Activated CD4-positive, alpha-beta T cell treated with anti-CD3 and anti-CD28 coated beads, Interleukin-2, amount 10 ng/mL, durations not matched to agents 24 days and 14 days (primary cell): ENCODE data around the gene LRP2BP. TPM values are rescaled to one million over a fixed set of nuclear protein-coding genes. Genes with fewer than 3 reads are reported as not detected.

Source experiments
- DNase-seq: peaks from one replicate; pipeline ENCODE4 v3.0.0; 2022
- H3K27ac Mint-ChIP-seq: one replicate; pipeline ENCODE4 v1.8.0; 2022; ENCODE audit warnings: mild to moderate bottlenecking, mixed read lengths
- H3K27me3 Mint-ChIP-seq: one replicate; pipeline ENCODE4 v1.8.0; 2022; ENCODE audit warnings: mixed read lengths
- H3K36me3 Mint-ChIP-seq: one replicate; pipeline ENCODE4 v1.8.0; 2022; ENCODE audit warnings: low read depth, mild to moderate bottlenecking, mixed read lengths
- H3K4me1 Mint-ChIP-seq: one replicate; pipeline ENCODE4 v1.8.0; 2021; ENCODE audit warnings: mixed read lengths
- H3K4me3 Mint-ChIP-seq: one replicate; pipeline ENCODE4 v1.8.0; 2022; ENCODE audit warnings: mild to moderate bottlenecking, moderate library complexity, mixed read lengths
- H3K9me3 Mint-ChIP-seq: one replicate; pipeline ENCODE4 v1.8.0; 2021; ENCODE audit warnings: mixed read lengths
- intact Hi-C: fragments of 100-400 bp; cut with micrococcal nuclease; formaldehyde crosslinking; loops from one replicate; pipeline ENCODE4 v1.15.1; 2023
- total RNA-seq: library from RNA; stranded (reverse); gene quantifications from 2 replicates; pipeline ENCODE4 v1.2.3, GENCODE V29; 2022

The LRP2BP gene
- total RNA-seq, 1 donor from 2014 or later: 0.65 TPM

DNA sequence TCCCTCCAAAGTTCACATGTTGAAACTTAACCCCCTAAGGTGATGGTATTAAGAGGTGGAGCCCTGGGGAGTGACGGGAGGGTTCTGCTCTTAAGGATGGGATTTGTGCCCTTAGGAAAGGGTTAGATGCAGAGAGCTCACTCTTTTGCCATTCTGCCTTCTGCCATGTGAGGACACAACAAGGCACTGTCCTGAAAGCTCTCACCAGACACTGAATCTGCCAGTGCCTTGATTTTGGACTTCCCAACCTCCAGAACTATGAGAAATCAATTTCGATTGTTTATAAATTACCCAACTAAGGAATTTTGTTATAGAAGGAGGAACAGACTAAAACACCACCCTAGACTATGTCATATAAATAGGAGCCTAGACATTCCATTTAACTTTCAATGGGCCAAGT is 11.7 kb downstream of the LRP2BP start:
- no peak overlapping the region for H3K4me3 Mint-ChIP-seq
- DNase-seq: no peak
- intact Hi-C loops: no loop called here
- peaks cover 15% of the 10 kb centered on the region for H3K4me1 Mint-ChIP-seq
- peaks cover 6% of the 10 kb centered on the region for H3K36me3 Mint-ChIP-seq
- no peaks in the 10 kb centered on the region for H3K27me3 Mint-ChIP-seq
- no peak overlapping the region for H3K27ac Mint-ChIP-seq
- H3K9me3 Mint-ChIP-seq: peaks cover 6% of the 10 kb centered on the region

GRCh38 chr4:185383451-185383850 is 12.3 kb downstream of the LRP2BP start:
- H3K4me1 Mint-ChIP-seq: peaks cover 15% of the 10 kb centered on the region
- peaks cover 6% of the 10 kb centered on the region for H3K9me3 Mint-ChIP-seq
- peaks cover 6% of the 10 kb centered on the region for H3K36me3 Mint-ChIP-seq
- intact Hi-C loops: no loop called here
- no peak overlapping the region for H3K27ac Mint-ChIP-seq
- DNase-seq: no peak
- no peak overlapping the region for H3K4me3 Mint-ChIP-seq
- H3K27me3 Mint-ChIP-seq: no peaks in the 10 kb centered on the region

DNA sequence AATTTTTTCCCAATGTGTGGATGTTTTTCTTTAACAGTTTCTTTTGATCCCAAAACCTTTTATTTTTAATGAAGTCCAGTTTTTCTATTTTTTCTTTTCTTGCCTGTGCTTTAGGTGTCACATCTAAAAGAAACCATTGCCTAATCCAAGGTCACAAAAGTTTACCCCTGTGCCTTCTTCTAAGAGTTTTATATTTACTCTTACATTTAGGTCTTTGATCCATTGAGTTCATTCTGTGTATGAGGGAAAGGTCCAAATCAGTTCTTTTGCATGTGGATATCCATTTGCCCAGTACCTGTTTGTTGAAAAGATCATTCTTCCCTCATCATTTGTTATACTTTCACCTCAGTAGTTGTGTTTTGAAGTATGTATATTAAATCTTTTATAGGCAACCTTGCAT is 13.0 kb downstream of the LRP2BP start:
- intact Hi-C loops: no loop called here
- H3K27ac Mint-ChIP-seq: no peak overlapping the region
- peaks cover 15% of the 10 kb centered on the region for H3K4me1 Mint-ChIP-seq
- H3K4me3 Mint-ChIP-seq: no peak overlapping the region
- H3K9me3 Mint-ChIP-seq: peaks cover 6% of the 10 kb centered on the region
- H3K27me3 Mint-ChIP-seq: no peaks in the 10 kb centered on the region
- H3K36me3 Mint-ChIP-seq: peaks cover 6% of the 10 kb centered on the region
- DNase-seq: no peak

DNA sequence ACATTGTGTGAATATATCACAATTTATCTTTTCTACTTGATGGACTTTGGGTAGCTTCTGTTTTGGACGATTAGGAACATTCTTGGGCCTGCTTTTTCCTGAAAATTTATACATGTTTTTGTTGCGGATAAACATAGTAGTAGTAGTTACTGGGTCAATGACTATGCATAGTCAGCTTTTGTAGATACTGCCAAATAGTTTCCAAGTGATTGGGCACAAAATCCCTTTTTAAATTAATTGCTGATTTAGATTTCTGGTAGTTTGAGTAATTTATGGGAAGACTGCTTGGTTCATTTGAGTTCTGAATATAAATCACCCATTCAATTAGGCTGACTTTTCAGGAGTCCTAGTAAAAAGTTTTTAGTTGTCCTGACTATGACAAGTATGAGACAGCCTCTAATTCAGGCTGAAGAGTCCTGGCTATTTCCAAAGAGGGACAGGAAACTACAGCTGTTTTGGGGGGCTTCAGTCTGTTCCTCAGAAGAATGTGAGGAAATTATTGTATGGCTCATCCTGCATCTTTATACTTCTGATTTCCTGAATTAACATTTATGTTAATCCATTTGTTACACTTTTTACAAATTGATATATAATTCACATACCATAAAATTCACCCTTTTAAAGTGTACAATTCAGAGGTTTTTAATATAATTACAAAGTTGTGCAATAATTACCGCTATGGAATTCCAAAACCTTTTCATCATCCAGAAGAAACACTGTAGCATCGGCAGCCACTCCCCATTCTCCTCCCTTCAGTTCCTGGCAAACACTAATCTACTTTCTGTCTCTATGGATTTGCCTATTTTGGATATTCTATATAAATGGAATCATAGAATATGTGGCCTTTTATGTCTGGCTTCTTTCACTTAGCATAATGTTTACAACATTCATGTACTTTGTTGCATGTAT is 14.2 kb downstream of the LRP2BP start:
- Mint-ChIP-seq H3K36me3 (peaks cover 8% of the 10 kb centered on the region), H3K27ac (no peak overlapping the region), H3K9me3 (peaks cover 6% of the 10 kb centered on the region), H3K4me3 (no peak overlapping the region), H3K27me3 (no peaks in the 10 kb centered on the region), H3K4me1 (peaks cover 15% of the 10 kb centered on the region)
- no peak for DNase-seq
- intact Hi-C loops: no loop called here

GRCh38 chr4:185380320-185380719 is 15.4 kb downstream of the LRP2BP start:
- Mint-ChIP-seq H3K36me3 (peaks cover 8% of the 10 kb centered on the region), H3K27ac (no peak overlapping the region), H3K4me1 (peaks cover 9% of the 10 kb centered on the region), H3K27me3 (no peaks in the 10 kb centered on the region), H3K4me3 (no peak overlapping the region), H3K9me3 (peaks cover 6% of the 10 kb centered on the region)
- no peak for DNase-seq
- intact Hi-C loops: no loop called here

DNA sequence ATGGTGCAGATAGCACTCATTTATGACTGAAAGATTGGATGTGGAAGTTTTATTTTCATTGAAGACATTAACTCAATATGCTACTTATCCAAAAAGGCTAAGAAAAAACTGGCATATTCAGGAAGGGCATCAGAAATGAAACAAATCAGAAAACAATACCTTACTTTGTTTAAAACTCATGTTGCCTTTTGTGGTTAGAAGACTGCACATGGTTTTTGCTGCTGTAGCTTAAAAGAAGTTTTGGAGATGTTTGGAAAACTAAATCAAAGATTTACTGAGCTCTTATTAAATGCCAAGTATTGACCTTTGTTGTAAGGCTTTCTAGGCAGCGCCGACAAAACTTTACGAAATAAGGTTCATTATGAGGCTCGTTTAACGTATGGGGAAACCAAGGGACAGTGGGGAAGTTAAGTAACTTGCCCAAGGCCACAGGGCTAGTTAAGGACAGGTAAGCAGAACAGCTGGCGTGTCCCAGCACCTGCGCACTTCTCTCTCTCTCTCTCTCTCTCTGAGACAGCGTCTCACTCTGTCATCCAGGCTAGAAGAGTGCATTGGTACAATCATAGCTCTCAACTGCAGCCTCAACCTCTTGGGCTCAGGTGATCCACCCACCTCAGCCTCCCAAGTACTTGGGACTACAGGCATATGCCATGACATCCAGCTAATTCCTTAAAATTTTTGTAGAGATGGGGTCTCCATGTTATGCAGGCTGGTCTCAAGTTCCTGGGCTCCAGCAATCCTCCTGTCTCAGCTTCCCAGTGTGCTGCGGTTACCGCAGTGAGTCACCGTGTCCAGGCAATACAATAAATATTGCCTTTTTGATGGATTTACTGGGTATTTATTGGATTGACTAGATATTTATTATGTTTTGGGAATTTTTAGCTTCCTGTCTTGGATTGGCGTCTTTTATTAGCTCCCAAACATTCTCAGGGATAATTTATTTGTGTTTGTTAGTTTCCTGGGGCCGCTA is 16.1 kb downstream of the LRP2BP start:
- Mint-ChIP-seq H3K9me3 (peaks cover 6% of the 10 kb centered on the region), H3K36me3 (peaks cover 8% of the 10 kb centered on the region), H3K4me3 (no peak overlapping the region), H3K27me3 (no peaks in the 10 kb centered on the region), H3K27ac (no peak overlapping the region), H3K4me1 (peaks cover 3% of the 10 kb centered on the region)
- no peak for DNase-seq
- intact Hi-C loops: no loop called here

- intact Hi-C loops: no loop called here
- Mint-ChIP-seq H3K36me3 (peaks cover 5% of the 10 kb centered on the region), H3K4me1 (no peaks in the 10 kb centered on the region), H3K4me3 (no peak overlapping the region), H3K27me3 (no peaks in the 10 kb centered on the region), H3K9me3 (no peaks in the 10 kb centered on the region), H3K27ac (no peak overlapping the region)
- DNase-seq: no peak
These were observed 17.5 kb downstream of the LRP2BP start for GRCh38 chr4:185378264-185378663.

DNA sequence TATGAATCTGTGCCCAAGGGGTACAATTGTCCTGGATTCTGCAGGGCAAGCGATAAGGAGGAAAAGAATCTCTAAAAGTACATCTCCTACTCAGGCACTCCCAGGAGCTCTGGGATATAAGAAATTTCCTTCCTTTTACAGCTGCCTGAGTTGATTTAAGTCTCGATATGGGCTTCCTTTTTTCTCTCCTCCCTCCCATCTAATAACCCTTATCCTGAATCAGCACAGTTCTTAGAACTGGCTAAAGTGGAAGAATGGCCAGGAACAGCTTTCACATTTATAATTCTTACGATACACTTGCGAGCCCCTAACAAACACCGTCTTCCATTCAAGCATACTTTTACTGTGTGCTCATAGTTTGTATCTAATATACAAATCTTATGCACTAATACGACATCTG is 21.2 kb downstream of the LRP2BP start:
- intact Hi-C loops: no loop called here
- H3K9me3 Mint-ChIP-seq: no peaks in the 10 kb centered on the region
- no peak overlapping the region for H3K27ac Mint-ChIP-seq
- DNase-seq: no peak
- no peaks in the 10 kb centered on the region for H3K4me1 Mint-ChIP-seq
- H3K27me3 Mint-ChIP-seq: no peaks in the 10 kb centered on the region
- no peak overlapping the region for H3K4me3 Mint-ChIP-seq
- H3K36me3 Mint-ChIP-seq: peaks cover 9% of the 10 kb centered on the region

DNA sequence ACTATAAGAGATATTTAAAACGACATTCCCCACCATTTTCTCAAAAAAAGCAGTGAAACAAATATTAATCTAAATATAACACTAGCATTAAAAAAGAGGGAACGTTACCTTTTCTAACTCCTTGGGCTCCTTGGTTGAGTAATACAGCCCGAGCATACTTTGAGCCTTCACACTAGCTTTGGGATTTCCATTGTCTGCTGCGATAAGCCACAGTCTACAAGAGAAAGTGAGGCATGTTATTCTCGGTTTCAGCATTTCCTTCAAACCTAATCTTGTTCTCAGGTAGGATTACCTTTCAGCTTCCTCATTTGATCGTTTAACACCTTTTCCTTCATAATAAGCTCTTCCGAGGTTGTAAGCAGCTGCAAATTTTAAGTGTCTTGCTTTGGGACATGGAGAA is 21.7 kb downstream of the LRP2BP start:
- Mint-ChIP-seq H3K4me3 (no peak overlapping the region), H3K9me3 (no peaks in the 10 kb centered on the region), H3K36me3 (peaks cover 9% of the 10 kb centered on the region), H3K4me1 (no peaks in the 10 kb centered on the region), H3K27me3 (no peaks in the 10 kb centered on the region), H3K27ac (no peak overlapping the region)
- DNase-seq: no peak
- intact Hi-C loops: no loop called here

- H3K4me1 Mint-ChIP-seq: no peaks in the 10 kb centered on the region
- no peak overlapping the region for H3K4me3 Mint-ChIP-seq
- no peaks in the 10 kb centered on the region for H3K27me3 Mint-ChIP-seq
These were observed 24.0 kb downstream of the LRP2BP start for GRCh38 chr4:185371702-185372101.

GRCh38 chr4:185370268-185370949 is 25.3 kb downstream of the LRP2BP start:
- H3K4me3 Mint-ChIP-seq: no peak overlapping the region
- peaks cover 9% of the 10 kb centered on the region for H3K36me3 Mint-ChIP-seq
- intact Hi-C loops: no loop called here
- H3K4me1 Mint-ChIP-seq: no peaks in the 10 kb centered on the region
- no peak for DNase-seq
- H3K9me3 Mint-ChIP-seq: no peaks in the 10 kb centered on the region
- no peaks in the 10 kb centered on the region for H3K27me3 Mint-ChIP-seq
- no peak overlapping the region for H3K27ac Mint-ChIP-seq

More at GRCh38 chr4:185371702-185372101, 24.0 kb downstream of the LRP2BP start:
- intact Hi-C loops: no loop called here
- Mint-ChIP-seq H3K36me3 (peaks cover 9% of the 10 kb centered on the region), H3K27ac (no peak overlapping the region), H3K9me3 (no peaks in the 10 kb centered on the region)
- no peak for DNase-seq

DNA sequence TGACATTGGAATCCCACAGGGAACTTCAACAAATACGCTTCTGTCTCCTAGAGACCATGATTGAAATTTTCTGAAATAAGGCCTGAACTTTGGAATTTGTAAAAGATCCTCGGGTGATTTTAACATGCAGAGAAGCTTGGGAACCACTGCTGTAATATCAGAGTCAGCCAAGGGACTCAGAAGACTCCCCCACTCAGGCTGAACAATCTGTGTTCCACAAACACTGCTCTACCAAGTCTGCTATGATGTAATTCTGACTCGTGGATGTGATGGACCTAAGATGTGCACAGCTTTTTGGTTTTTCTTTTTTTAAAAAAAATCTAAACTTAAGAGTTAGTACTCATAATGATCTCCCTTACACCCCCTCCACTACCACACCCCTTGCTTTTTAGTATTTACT is 26.0 kb downstream of the LRP2BP start:
- Mint-ChIP-seq H3K27me3 (no peaks in the 10 kb centered on the region), H3K9me3 (no peaks in the 10 kb centered on the region), H3K27ac (no peak overlapping the region), H3K36me3 (peaks cover 9% of the 10 kb centered on the region), H3K4me3 (no peak overlapping the region), H3K4me1 (no peaks in the 10 kb centered on the region)
- no peak for DNase-seq
- intact Hi-C loops: no loop called here

GRCh38 chr4:185364886-185365285 is 30.8 kb downstream of the LRP2BP start:
- no peak overlapping the region for H3K27ac Mint-ChIP-seq
- intact Hi-C loops: no loop called here
- H3K36me3 Mint-ChIP-seq: peaks cover 8% of the 10 kb centered on the region
- H3K9me3 Mint-ChIP-seq: no peaks in the 10 kb centered on the region
- no peak overlapping the region for H3K4me3 Mint-ChIP-seq
- H3K27me3 Mint-ChIP-seq: no peaks in the 10 kb centered on the region
- H3K4me1 Mint-ChIP-seq: no peaks in the 10 kb centered on the region
- no peak for DNase-seq
